H9 (cell line): ENCODE results near the gene SSTR3. TPM values are rescaled to one million over a fixed set of nuclear protein-coding genes. Genes with fewer than 3 reads are reported as not detected.

ENCODE experiments used
- DNase-seq: peaks from one replicate; pipeline ENCODE4 v3.0.0-alpha.2; 2017
- H2AFZ ChIP-seq: one replicate; pipeline ENCODE4 v1.6.1; 2013; ENCODE audit warnings: mild to moderate bottlenecking, low read length, control low read depth, moderate library complexity
- H2AK5ac ChIP-seq: 2 replicates; pipeline ENCODE4 v1.6.1; 2013; ENCODE audit warnings: low read length, control low read depth, mixed read lengths; ENCODE audit not compliant: insufficient read length
- H2BK120ac ChIP-seq: one replicate; pipeline ENCODE4 v1.6.1; 2013; ENCODE audit warnings: low read depth, mild to moderate bottlenecking, low read length, control low read depth, inconsistent platforms; ENCODE audit not compliant: poor library complexity, severe bottlenecking
- H2BK12ac ChIP-seq: 2 replicates; pipeline ENCODE4 v1.6.1; 2013; ENCODE audit warnings: low read length, control low read depth, mixed read lengths, low read depth; ENCODE audit not compliant: insufficient read length
- H2BK15ac ChIP-seq: 2 replicates; pipeline ENCODE4 v1.6.1; 2013; ENCODE audit warnings: low read depth, low read length, control low read depth
- H2BK20ac ChIP-seq: one replicate; pipeline ENCODE4 v1.6.1; 2013; ENCODE audit warnings: low read depth, mild to moderate bottlenecking, low read length, control low read depth, inconsistent platforms; ENCODE audit not compliant: poor library complexity, severe bottlenecking
- H2BK5ac ChIP-seq: 2 replicates; pipeline ENCODE4 v1.6.1; 2013; ENCODE audit warnings: low read length, control low read depth, mixed read lengths; ENCODE audit not compliant: insufficient read length
- H3K14ac ChIP-seq: 2 replicates; pipeline ENCODE4 v1.6.1; 2013; ENCODE audit warnings: low read length, control low read depth; ENCODE audit not compliant: insufficient read depth
- H3K18ac ChIP-seq: 2 replicates; pipeline ENCODE4 v1.6.1; 2013; ENCODE audit warnings: low read depth, mild to moderate bottlenecking, mixed read lengths, low read length, control low read depth; ENCODE audit not compliant: insufficient read length
- H3K23ac ChIP-seq: 2 replicates; pipeline ENCODE4 v1.6.1; 2013; ENCODE audit warnings: low read length, control low read depth, mixed read lengths, low read depth; ENCODE audit not compliant: insufficient read length
- H3K23me2 ChIP-seq: 2 replicates; pipeline ENCODE4 v1.6.1; 2013; ENCODE audit warnings: low read depth, mild to moderate bottlenecking, mixed read lengths, low read length, control low read depth; ENCODE audit not compliant: insufficient read length, poor library complexity, severe bottlenecking
- H3K27ac ChIP-seq: 2 replicates; pipeline ENCODE4 v1.5.1; 2013; ENCODE audit warnings: low read length, control low read depth, mixed read lengths, low read depth; ENCODE audit not compliant: insufficient read length
- H3K27me3 ChIP-seq: 2 replicates; pipeline ENCODE4 v1.6.1; 2013; ENCODE audit warnings: low read length, control low read depth, inconsistent platforms; ENCODE audit not compliant: insufficient read depth
- H3K4ac ChIP-seq: 2 replicates; pipeline ENCODE4 v1.6.1; 2013; ENCODE audit warnings: low read depth, mild to moderate bottlenecking, control low read depth, inconsistent platforms, low read length, moderate library complexity
- H3K4me1 ChIP-seq: 2 replicates; pipeline ENCODE4 v1.6.1; 2013; ENCODE audit warnings: low read length, control low read depth, inconsistent platforms; ENCODE audit not compliant: insufficient read depth
- H3K4me2 ChIP-seq: 2 replicates; pipeline ENCODE4 v1.6.1; 2013; ENCODE audit warnings: low read length, control low read depth, mixed read lengths; ENCODE audit not compliant: insufficient read length, insufficient read depth
- H3K56ac ChIP-seq: 2 replicates; pipeline ENCODE4 v1.6.1; 2013; ENCODE audit warnings: low read depth, mild to moderate bottlenecking, mixed read lengths, low read length, control low read depth; ENCODE audit not compliant: insufficient read length
- H3K79me1 ChIP-seq: 2 replicates; pipeline ENCODE4 v1.6.1; 2013; ENCODE audit warnings: low read depth, mild to moderate bottlenecking, moderate library complexity, low read length, control low read depth, inconsistent platforms; ENCODE audit not compliant: insufficient read depth, poor library complexity, severe bottlenecking
- H3K79me2 ChIP-seq: 2 replicates; pipeline ENCODE4 v1.6.1; 2013; ENCODE audit warnings: low read length, control low read depth, inconsistent platforms; ENCODE audit not compliant: insufficient read depth
- H3K9ac ChIP-seq: 2 replicates; pipeline ENCODE4 v1.6.1; 2013; ENCODE audit warnings: low read length, control low read depth, mixed read lengths; ENCODE audit not compliant: insufficient read length; ENCODE audit errors: extremely low read depth
- H3K9me3 ChIP-seq: one replicate; pipeline ENCODE4 v1.6.1; 2013; ENCODE audit warnings: low read depth, low read length, inconsistent platforms; ENCODE audit not compliant: control insufficient read depth
- H3T11ph ChIP-seq: one replicate; pipeline ENCODE4 v1.6.1; 2013; ENCODE audit warnings: mild to moderate bottlenecking, low read length, control low read depth, inconsistent platforms
- H4K20me1 ChIP-seq: one replicate; pipeline ENCODE4 v1.6.1; 2013; ENCODE audit not compliant: control insufficient read depth, insufficient read length, insufficient read depth
- H4K5ac ChIP-seq: 2 replicates; pipeline ENCODE4 v1.6.1; 2013; ENCODE audit warnings: low read depth, mild to moderate bottlenecking, mixed read lengths, low read length, control low read depth; ENCODE audit not compliant: insufficient read length
- H4K8ac ChIP-seq: replicated peaks from 2 replicates; pipeline ENCODE4 v1.6.1; 2013; ENCODE audit warnings: low read length, control low read depth, mixed read lengths, low read depth; ENCODE audit not compliant: insufficient read length
- H4K91ac ChIP-seq: 2 replicates; pipeline ENCODE4 v1.6.1; 2013; ENCODE audit warnings: low read depth, mild to moderate bottlenecking, moderate library complexity, mixed read lengths, low read length, control low read depth; ENCODE audit not compliant: insufficient read length
- H3K27ac Mint-ChIP-seq, 3 experiments: 2 replicates in 2 of 3; 3 replicates in 1 of 3; pipeline ENCODE4 v1.8.0; 2020 to 2021; ENCODE audit warnings: mixed read lengths in 3 of 3, mild to moderate bottlenecking in 1 of 3, moderate library complexity in 1 of 3
- H3K27me3 Mint-ChIP-seq: 2 replicates; pipeline ENCODE4 v1.8.0; 2021; ENCODE audit warnings: low read depth, mild to moderate bottlenecking, moderate library complexity, mixed read lengths
- H3K36me3 Mint-ChIP-seq, 3 experiments: 2 replicates in 2 of 3; 3 replicates in 1 of 3; pipeline ENCODE4 v1.8.0; 2020 to 2021; ENCODE audit warnings: low read depth in 3 of 3, mixed read lengths in 3 of 3; ENCODE audit not compliant: insufficient read depth in 1 of 3
- H3K4me1 Mint-ChIP-seq, 2 experiments: 2 replicates each; pipeline ENCODE4 v1.8.0; 2020; ENCODE audit warnings: mixed read lengths in 2 of 2
- H3K4me3 Mint-ChIP-seq, 2 experiments: 2 replicates in 1 of 2; 3 replicates in 1 of 2; pipeline ENCODE4 v1.8.0; 2020 to 2021; ENCODE audit warnings: mild to moderate bottlenecking in 2 of 2, mixed read lengths in 2 of 2, moderate library complexity in 1 of 2
- H3K9me3 Mint-ChIP-seq, 2 experiments: 2 replicates in 1 of 2; 3 replicates in 1 of 2; pipeline ENCODE4 v1.8.0; 2020; ENCODE audit warnings: mild to moderate bottlenecking in 2 of 2, mixed read lengths in 2 of 2, moderate library complexity in 1 of 2
- CTCF ChIP-seq: fragments of 200-600 bp; sonication (generic); conservative IDR thresholded peaks from 3 replicates; pipeline ENCODE4 v1.8.0; 2021; ENCODE audit warnings: antibody characterized with exemption, mild to moderate bottlenecking
- WGBS: extraction: QIAGEN DNeasy Blood & Tissue Kit; methylation state at CpG from one replicate; pipeline ENCODE4 v1.1.7; 2013; ENCODE audit warnings: missing lambda C conversion rate, low lambda C conversion rate, mixed read lengths; ENCODE audit not compliant: insufficient read length; ENCODE audit errors: extremely low coverage; 5-methylcytosine and 5-hydroxymethylcytosine counted together
- total RNA-seq: library from RNA; stranded (reverse); gene quantifications from 2 replicates; pipeline ENCODE4 v1.2.1, GENCODE V29; 2021

Gene SSTR3
- total RNA-seq, 1 experiment from 2014 or later: 0.68 TPM

GRCh38 chr22:37171662-37172061 is 40.6 kb downstream of the SSTR3 start:
- no peaks in the 10 kb centered on the region for H3K36me3 Mint-ChIP-seq
- TF ChIP-seq CTCF: no peak
- H4K91ac ChIP-seq: no peak overlapping the region
- peaks cover 32 to 45% of the 10 kb centered on the region in 2 experiments for H3K4me1 Mint-ChIP-seq
- H3K23ac ChIP-seq: no peak overlapping the region
- no peaks in the 10 kb centered on the region for H3K79me1 ChIP-seq
- no peaks in the 10 kb centered on the region for H3K4me1 ChIP-seq
- H4K5ac ChIP-seq: no peak overlapping the region
- H3K23me2 ChIP-seq: no peaks in the 10 kb centered on the region
- H3K27ac Mint-ChIP-seq: no peak overlapping the region
- H2BK120ac ChIP-seq: no peak overlapping the region
- no peak overlapping the region for H3K4me3 Mint-ChIP-seq
- no peak overlapping the region for H2BK5ac ChIP-seq
- no peaks in the 10 kb centered on the region for H3K9me3 ChIP-seq
- no peak overlapping the region for H2AK5ac ChIP-seq
- H3K14ac ChIP-seq: no peak overlapping the region
- no peak overlapping the region for H3K4ac ChIP-seq
- no peak overlapping the region for H2BK20ac ChIP-seq
- peaks cover 57% of the 10 kb centered on the region for H3K27me3 Mint-ChIP-seq
- H3K9me3 Mint-ChIP-seq: no peaks in the 10 kb centered on the region; a peak in 2 of 5 replicates
- H3K4me2 ChIP-seq: no peak overlapping the region
- DNase-seq: no peak
- H3T11ph ChIP-seq: no peak overlapping the region
- no peaks in the 10 kb centered on the region for H3K79me2 ChIP-seq
- no peak overlapping the region for H3K56ac ChIP-seq
- H2AFZ ChIP-seq: no peak overlapping the region
- no peaks in the 10 kb centered on the region for H3K27me3 ChIP-seq
- no peaks in the 10 kb centered on the region for H4K20me1 ChIP-seq
- H3K18ac ChIP-seq: no peak overlapping the region
- H2BK12ac ChIP-seq: no peak overlapping the region
- no peak overlapping the region for H3K27ac ChIP-seq
- no peak overlapping the region for H3K9ac ChIP-seq
- H2BK15ac ChIP-seq: no peak overlapping the region
- no peak overlapping the region for H4K8ac ChIP-seq
- no CpG with 5 or more reads among the region's 5 CpGs for WGBS
